ENCODE data around the gene SMC1B.

SMC1B gene

DNA sequence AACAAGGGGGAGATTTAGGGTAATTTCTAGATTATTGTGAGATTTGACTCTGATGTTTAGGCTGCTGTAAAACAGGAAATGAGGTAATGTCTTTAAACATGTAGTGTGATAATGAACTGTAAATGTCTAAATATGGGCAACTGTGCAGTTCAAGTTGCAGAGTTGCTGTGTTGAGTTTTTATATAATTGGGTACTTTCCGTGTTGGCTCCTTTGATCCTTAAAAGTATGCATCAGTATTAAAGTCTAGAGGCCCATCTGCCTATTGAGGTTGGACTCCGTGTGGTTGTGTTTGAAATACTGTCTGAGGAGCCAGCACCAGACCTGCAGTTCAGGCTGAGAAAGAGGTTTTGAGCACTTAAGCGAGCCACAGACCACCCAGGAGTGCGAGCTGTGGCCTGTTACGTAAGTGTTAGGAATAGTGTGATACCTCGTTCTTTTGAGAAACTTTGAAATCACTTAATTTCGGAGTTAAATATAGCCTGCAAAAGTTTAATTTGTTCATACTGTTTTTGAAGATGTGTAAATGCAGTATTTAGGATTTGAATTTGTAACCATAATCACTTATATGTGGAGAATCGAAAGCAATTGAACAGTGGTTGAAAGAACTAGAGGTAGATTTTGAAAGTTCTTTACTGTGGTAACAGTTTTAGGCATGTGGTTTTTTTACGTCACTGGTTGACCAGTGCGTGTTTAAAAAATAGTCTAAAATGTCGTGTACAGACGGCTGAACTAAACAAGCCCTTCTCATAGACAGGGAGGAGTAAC lies 94.7 kb downstream of the SMC1B start:
- DNase-seq (peak; percentile 41), ATAC-seq (peak; percentile 72)

DNA sequence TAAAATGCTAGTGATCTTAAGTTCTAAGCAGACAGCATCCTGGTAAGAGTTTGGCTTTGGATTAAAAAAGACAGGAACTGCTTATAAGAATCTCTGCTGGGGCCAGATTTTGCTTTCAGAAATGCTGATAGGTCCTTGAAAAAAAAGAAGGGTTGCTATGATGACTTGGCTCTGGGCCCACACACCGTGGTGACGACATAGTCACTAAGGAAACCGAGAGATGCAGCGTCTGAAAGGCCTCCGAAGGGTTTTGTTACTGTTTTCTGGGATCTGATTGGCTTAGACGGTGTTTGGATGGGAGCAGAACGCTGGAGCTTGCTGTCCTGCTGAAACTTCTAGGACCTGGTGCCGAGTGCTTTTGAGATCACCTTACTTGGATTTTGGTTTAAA lies 95.2 kb downstream of the SMC1B start:
- DNase-seq = peak; percentile 83
- ATAC-seq = peak; percentile 86

DNA sequence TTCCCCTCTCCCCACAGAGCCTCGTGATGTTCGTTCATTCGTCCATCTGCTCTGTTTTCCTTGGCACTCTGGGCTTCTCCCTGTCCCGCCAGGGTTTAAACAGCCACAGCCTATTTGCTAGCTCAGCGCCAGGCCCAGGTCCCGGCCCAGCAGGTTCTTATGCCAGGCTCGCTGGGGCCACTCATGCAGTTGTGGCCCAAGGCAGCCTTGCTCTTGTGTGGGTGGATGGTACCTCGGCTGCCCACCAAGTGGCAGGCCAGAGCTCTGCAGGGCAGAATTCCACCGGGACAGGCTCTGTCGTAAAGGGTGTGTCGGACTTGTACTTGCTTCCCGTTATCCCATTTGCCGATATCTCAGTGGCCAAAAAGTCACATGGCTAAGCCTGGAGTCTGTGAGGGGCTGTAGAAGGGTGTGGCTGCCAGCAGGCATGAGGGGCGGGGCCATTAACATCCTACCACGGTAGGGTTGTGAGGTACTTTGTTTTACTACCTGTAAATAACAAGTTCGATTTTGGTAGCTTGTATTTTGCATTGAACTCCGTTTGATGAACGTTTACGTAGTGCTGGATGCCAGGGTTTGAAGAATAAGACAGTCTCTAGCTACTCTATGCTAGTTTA lies 95.7 kb downstream of the SMC1B start:
- DNase-seq = no peak

DNA sequence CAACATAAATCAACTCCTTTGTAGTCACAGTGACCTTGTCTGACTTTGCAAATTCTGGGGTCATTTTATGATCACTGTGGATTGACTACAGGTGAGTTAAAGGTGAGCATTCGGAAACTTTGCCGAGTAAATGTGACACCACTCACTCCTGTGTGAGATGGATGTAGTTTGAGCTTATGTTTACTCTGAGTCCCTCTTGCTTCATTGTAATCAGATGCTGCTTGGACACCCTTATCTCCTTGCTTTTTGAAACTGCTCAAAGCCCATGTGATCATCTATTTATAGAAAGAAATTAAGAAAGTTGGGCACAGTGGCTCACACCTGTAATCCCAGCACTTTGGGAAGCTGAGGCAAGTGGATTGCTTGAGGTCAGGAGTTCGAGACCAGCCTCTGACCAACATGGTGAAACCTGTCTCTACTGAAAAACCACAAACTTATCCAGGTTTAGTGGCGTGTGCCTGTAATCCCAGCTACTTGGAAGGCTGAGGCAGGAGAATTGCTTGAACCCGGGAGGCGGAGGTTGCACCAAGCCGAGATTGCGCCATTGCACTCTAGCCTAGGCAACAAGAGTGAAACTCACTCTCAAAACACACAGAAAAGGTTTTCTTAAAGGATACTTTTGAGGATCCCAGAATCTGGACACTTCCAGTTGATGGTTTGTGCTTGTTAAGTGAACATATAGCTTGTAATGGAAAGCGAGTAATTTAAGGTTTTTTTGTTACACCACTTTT lies 96.4 kb downstream of the SMC1B start:
- DNase-seq = no peak
- no peak for ATAC-seq

More for the DNA sequence above, 95.7 kb downstream of the SMC1B start:
- no peak for ATAC-seq

DNA sequence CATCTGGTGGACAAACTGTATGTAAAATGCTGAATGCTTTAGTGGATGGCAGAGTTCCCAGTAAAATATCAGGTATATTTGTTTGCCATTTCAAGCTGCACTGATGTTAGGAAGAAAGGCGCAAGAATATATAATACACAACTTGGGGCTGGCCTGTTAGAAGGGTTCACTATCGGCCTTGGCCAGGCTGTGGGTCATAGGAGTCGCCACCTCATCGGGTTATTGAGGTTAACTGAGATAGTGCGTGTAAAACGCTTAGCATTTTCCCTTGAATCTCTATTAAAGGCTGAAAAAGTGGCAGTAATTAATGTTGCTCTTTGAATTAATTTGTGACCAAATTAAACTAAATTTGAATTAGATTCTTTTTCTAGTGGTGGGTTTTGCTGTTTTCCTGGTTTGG lies 98.6 kb downstream of the SMC1B start:
- DNase-seq (no peak), ATAC-seq (no peak)

DNA sequence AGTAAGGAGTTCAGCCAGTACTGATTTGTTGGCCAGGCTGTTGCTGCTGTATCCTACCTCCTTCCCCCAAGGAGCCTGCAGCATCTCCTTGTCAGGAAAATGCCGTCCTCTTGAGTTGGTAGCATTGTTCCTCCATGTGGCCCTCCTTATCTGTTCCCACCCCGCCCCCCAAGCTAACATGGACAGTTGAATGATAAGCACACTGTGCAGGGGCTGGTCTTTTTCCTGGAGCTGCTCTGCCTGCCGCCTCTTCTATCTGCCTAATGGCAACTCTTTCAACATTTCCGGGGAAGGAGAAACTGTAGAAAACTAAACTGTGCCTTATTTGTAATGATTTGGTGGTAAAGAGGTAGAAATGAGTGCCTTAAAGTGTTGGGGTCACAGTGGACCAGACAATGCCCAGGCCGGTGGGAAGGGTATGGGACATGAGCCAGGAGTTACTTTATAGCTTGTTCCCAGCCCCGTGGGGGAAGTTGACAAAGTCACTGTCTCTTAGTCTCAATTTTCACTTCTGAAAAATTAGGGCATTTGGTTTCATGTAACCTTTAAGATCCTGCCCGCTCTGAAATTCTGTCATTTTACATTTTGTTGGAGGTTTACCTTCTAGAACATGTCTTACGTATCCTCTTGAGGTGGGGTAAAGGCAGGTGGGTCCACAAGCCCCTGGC lies 99.2 kb downstream of the SMC1B start:
- no peak for ATAC-seq
- DNase-seq = no peak

DNA sequence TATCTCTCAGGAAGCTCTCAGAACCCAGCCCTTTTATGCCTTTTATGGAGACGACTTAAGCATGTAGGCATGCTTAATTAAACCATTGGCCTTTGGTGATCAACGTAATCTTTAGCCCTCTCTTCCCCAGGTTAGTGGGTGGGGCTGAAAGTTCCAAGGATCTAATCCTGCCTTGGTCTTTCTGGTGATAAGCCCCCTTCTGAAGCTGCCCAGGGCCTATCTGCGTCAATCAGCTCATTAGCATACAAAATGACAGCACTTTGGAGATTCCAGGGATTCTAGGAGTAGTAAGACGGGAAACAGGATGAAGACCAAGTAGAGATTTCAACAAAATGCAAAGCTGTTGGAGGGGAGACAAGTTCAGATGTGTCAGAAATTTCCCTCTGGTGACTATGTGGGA lies 100.5 kb downstream of the SMC1B start:
- DNase-seq = no peak
- ATAC-seq = no peak

DNA sequence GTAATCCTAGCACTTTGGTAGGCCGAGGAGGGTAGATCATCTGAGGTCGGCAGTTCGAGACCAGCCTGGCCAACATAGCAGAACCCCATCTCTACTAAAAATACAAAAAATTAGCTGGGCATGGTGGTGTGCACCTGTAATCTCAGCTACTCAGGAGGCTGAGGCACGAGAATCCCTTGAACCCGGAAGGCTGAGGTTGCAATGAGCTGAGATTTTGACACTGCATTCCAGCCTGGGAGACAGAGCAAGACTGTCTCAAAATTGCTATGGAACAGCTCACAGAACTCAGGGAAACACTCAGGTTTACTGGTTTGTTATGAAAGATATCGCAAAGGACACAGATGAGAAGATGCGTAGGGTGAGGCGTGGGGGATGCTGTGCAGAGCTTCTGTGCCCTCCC lies 101.0 kb downstream of the SMC1B start:
- ATAC-seq = no peak
- no peak for DNase-seq

DNA sequence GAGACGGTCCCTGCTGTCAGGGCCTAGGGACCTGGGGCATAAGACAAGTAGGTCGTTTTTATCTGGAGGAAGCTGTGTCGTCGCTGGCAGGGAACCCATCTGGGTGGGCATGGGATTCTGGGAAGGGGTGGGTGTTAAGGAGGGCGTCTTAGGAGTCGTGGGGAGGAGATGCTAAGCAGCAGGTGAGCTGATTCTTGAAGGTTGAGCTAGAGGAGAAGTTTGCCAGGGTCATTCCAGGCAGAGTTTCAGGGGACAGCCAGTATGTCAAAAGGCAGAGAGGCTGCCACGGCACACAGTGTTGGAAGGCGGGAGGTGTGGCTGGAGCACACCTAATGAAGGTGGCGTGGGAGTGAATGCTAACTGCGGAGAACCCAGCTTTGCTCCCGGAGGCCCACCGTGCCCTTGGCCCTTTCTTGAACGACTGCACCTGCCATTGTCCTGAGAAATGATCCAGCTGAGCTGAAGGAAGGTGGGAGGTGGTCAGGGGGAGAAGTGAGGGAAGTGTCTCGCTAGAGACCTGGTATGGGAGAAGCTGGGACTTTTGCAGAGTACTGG lies 102.3 kb downstream of the SMC1B start:
- no peak for DNase-seq
- no peak for ATAC-seq

DNA sequence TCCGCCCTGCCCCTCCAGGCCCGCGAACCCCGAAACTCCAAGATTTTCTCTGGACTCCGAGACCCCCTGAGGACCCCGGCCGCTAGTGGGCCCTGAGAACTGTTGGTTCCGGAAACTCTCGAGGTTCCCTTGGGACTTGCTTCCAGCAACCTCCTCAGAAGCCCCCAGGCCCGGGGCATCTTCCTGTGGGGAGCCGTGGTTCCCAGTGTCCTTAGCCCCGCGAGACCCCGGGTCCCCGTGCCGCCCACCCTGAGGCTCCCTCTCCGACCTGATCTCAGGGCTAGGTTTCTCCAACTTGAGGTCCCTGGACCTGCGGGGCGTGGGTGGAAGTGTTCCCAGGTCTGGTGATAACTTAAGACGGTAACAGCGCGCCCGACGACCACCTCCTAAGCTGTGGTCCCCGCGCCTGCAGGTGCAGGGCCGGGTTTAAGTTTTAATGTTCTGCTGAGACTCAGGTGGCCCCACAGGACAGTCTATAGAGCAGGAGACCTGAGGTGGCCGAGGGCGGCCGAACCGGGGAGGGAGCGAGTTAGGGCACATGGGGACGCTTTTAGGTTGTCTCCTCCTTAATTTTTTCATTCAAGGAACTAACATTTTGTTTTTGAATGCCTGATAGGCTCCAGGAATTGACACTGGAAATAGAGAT lies 102.9 kb downstream of the SMC1B start:
- DNase-seq (peak; percentile 37), ATAC-seq (no peak)

DNA sequence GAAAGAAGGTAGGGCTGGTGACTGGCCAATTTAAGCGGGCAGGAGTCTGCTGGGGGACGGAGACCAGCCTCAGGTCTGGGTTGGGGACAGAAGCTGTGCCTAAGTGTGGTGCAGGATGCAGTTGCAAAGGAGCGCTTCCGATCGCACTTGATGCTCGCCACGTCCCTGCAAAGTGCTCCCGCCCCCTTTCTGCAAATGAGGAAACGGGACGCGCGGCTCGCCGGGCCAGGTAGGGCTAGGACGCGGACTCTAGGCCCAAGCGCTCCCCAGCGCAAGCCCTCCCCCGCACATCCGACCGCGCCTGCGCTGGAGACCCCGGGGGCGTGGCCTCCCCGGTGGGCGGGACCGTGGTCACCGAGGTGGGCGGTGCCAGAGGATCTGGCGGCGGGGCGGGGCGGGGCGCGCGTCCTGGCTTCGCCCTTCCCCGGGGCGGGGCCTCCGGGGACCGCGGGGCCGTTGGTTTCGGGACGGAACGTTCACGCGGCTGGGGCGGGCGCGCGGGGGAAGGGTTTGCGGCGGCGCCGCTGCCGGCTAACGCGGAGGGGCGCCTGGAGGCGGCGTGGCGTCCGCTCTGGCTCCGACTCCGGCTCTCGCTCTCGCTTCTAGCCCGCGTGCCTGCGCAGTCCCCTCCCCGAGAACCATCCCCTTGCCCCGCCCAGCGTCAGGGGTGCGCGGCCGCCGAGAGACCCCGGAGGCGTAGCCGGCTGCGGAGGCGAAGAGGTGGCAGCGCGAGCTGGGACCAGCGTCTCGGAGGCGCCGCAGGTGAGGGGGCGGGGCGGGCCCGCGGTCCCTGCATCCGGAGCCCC lies 103.8 kb downstream of the SMC1B start, which contains the start of gene FAM118A:
Gene FAM118A (plus strand): TSS at position 513 of the 806 bp plus-strand sequence. CDS start 12,446 bp downstream, outside the sequence.
- DNase-seq (peak; percentile 98), ATAC-seq (peak; percentile 85)

DNA sequence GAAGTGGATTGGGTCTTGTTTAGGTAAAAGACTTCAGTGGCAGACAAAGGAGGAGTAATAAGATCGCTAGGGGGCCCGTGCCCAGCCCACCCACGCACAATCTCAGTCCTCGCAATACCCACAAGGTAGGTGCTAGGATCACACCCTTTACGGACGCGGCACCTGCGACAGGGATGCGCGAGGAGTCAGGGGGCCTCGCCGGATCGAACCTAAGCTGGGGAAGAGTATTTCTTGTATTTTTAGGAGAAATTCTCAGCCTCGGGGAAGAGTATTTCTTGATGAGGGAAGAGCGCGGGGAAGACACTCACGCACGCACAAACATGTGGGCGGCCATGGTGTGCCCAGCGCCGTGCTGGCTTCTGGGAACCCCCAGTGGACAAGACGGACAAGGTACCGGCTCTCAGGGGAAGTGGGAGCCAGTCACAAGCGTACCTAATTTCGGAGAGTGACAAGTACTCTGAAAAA lies 104.4 kb downstream of the SMC1B start:
- no peak for ATAC-seq
- DNase-seq = peak; percentile 37

DNA sequence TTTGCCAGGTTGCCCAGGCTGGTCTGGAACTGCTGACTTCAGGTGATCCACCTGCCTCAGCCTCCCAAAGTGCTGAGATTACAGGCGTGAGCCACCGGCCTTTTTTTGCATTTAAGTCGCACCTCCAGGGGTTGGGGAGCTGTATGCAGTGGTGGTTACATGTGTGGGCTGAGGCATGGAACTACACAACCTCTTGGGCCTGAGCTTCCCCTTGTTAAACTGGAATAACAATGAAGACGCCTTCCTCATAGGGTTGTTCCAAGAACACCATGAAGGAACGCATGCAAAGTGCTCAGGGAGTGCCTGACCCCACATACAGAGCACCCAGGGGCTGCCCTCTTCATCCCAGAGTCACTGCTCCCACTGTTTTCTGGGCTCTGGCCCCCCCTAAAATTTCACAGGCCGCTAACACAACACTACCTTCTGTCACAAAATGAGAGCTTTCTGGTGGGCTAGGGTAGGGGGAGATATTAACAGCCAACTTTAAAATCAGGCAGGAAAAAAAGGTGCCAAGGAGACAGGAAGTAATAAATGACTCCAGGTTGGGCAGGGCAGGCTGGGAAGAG lies 104.9 kb downstream of the SMC1B start:
- DNase-seq (no peak), ATAC-seq (no peak)

DNA sequence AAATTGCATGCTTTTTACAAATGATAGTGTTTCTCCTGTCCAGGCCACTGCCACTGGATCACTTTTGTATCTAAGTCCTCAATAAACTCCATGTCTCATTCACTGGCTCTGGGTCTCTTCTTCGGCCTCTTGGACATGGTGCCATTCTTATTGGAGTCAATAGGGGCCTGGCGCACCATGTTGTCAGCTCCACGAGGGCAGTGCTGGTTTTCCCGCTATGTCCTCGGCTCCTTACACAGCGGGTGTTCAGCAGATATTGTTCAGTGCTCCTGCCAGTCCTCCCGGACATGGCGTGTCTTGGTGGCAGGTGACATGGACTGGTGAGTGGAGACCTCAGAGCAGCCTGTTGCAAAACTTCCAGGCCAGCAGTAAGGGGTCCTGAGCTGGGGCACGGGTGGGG lies 107.3 kb downstream of the SMC1B start:
- no peak for ATAC-seq
- no peak for DNase-seq

DNA sequence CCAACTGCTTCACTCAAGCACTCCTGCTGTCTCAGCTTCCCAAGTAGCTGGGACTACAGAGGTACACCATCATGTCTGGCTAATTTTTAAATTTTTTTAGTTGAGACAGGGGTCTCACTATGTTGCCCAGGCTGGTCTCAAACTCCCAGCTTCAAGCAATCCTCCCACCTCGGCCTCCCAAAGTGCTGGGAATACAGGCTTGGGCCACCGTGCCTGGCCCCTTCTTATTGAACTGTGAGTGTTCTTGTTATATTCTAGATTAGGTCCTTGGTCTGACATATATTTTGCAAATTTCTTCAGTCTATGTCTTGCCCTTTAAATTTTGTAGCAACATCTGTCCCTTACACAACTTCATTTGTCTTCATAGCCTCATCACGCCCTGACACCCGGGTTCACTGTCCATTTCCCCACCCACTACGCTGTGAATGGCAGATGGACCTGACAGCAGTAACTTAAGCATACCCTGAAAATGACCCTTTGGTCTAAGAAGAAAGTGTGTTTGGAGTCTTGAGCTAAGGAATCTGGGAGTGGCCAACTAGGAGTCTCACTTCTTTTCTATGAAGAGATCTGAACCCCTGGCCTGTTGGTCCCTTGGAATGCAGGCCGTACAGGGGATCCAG lies 107.8 kb downstream of the SMC1B start:
- DNase-seq (no peak), ATAC-seq (no peak)

DNA sequence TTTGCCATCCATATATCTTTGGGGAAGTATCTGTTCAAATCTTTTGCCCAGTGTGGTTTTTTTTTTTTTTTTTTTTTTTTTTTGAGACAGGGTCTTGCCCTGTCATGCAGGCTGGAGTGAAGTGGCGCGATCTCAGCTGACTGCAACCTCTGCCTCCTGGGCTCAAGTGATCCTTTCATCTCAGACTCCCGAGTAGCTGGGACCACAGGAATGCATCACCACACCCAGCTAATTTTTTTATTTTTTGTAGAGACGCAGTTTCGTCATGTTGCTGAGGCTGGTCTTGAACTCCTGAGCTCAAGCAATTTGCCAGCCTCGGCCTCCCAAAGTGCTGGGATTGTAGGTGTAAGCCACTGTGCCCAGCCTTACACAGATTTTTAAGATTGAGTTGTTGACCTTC lies 108.4 kb downstream of the SMC1B start:
- DNase-seq = no peak

DNA sequence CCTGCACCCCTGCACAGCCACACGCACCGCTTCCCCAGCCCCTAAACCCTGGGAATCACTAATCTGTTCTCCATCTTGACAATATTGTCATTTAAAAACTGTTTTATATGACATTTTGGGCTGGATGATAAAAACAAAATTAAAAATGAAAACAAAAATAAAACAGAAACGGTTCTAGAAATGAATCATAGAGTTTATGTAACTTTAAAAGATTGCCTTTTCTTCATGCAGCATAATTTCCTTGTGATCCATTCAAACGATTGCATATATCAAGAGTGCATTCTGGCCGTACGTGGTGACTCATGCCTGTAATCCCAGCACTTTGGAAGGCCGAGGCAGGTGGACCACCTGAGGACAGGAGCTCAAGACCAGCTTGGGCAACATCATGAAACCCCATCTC lies 110.2 kb downstream of the SMC1B start:
- ATAC-seq (no peak), DNase-seq (no peak)

More for the DNA sequence above, 108.4 kb downstream of the SMC1B start:
- no peak for ATAC-seq

DNA sequence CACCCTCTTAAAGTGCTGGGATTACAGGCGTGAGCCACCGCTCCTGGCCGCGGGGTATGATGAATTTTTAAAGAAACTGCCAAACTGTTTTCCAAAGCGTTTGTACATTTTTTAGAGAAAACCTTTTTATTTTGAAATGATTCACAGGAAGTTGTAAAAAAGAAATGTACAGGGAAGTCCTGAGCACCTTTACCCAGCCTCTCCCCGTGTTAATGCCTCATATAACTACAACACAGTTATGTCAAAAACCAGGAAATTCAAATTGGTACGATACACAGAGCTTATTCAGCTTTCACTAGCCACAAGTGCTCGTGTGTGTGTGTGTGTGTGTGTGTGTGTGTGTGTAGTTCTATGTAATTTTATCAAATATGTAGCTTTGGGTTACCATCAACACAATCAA lies 110.6 kb downstream of the SMC1B start:
- DNase-seq (no peak), ATAC-seq (no peak)

DNA sequence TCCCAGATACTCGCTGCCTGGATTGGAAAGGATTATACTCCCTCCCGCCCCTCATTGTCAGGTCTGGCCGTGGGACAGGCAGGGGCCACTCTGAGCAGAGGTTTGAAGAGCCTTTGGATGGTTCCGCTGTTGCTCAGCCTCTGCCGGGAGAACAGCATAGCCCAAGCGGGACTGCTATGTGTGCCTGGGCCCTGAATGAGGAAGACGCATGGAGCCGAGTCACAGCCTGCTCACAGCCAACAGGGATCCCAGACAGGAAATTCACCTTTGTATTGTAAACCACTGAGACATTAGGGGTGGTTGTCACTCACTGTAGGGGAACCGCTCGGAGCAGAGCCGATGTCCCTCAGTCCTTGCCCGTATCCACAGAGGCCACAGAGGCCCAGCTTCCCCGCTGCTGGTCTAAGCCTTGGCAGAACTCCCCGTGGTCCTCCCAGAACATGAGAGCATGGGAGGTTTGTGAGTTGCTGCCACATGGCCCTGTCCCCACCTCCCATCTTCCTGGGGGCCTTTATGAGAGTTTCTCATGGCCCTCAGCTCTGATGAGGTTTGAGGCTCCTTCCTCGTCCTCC lies 114.4 kb downstream of the SMC1B start:
- DNase-seq (no peak), ATAC-seq (no peak)
